ENCODE measurements around the gene LRTM2.

- TF ChIP-seq CTCF (conservative IDR thresholded peaks at IDR 0.05; ENCODE audit: low read length) (no peak), EZH2phosphoT487 (IDR thresholded peaks at IDR 0.05; ENCODE audit: borderline replicate concordance) (no peak)
Observed at GRCh38 chr12:1875608-1876007, 55.2 kb downstream of the LRTM2 start.
